ENCODE measurements around the gene ARMC5.

DNA sequence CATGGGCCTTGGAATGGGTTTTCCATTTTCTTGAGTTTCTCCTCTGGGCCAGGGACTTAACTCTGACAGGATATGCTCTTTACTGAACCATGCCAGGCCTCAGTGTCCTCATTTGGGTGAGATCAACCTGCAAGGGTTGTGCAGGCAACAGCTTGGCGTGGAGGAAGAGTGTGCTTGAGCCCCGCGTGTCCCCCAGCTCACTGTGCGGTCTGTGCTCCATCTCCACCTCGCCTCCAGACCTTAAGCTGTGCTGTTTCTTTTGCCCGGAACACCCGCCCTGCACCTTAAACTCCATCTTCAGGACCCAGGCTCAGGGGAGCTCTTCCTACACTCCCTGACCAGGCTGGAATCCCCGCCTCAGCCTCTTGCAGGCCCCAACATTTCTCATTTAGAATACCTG, 39.2 kb downstream of the ARMC5 start:
- TF ChIP-seq EP300 (IDR thresholded peaks at IDR 0.05) (no peak), POLR2A (IDR thresholded peaks at IDR 0.05) (no peak)
